ENCODE results near the gene DIP2B. TPM values are rescaled to one million over a fixed set of nuclear protein-coding genes. Genes with fewer than 3 reads are reported as not detected.
A peak's percentile ranks its signal among the peaks of the same experiment; 100 is the strongest.

The DIP2B gene
- total and polyA plus RNA-seq, 2 of the 13 experiments (the other 11 are each of a cell fraction or from before 2014, with no cell fraction given): 32.1 to 35.8 TPM

DNA sequence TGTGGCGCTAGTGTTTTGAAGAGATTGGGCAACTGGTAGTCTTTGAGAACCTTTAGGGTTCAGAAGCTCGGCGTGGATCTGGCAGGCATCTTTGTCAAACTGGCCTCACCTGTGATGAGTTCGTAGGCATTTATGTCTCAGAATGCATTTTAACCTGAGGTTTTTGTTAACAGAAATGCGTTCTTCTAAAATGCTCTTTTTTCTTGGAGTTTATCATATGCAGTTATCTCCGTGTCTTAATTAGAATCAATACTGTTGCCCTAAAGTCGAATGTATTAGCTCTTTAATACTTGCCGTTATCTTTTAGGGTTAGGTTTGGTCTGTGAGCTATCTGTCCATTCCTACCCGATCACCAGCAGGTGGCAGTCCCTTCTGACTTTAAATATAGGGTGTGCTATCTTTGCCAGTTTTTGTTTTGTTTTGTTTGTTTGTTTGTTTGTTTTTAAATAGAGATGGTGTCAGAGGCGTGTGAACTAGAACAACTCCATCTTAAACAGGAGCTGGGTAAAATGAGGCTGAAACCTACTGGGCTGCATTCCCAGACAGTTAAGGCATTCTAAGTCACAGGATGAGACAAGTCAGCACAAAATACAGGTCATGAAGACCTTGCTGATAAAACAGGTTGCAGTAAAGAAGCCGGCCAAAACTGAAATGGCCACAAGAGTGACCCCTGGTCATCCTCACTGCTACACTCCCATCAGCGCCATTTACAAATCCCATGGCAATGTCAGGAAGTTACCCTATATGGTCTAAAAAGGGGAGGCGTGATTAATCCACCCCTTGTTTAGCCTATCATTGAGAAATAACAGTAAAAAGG lies 260.5 kb downstream of the DIP2B start (continued):
- TF ChIP-seq, protein P1, sequence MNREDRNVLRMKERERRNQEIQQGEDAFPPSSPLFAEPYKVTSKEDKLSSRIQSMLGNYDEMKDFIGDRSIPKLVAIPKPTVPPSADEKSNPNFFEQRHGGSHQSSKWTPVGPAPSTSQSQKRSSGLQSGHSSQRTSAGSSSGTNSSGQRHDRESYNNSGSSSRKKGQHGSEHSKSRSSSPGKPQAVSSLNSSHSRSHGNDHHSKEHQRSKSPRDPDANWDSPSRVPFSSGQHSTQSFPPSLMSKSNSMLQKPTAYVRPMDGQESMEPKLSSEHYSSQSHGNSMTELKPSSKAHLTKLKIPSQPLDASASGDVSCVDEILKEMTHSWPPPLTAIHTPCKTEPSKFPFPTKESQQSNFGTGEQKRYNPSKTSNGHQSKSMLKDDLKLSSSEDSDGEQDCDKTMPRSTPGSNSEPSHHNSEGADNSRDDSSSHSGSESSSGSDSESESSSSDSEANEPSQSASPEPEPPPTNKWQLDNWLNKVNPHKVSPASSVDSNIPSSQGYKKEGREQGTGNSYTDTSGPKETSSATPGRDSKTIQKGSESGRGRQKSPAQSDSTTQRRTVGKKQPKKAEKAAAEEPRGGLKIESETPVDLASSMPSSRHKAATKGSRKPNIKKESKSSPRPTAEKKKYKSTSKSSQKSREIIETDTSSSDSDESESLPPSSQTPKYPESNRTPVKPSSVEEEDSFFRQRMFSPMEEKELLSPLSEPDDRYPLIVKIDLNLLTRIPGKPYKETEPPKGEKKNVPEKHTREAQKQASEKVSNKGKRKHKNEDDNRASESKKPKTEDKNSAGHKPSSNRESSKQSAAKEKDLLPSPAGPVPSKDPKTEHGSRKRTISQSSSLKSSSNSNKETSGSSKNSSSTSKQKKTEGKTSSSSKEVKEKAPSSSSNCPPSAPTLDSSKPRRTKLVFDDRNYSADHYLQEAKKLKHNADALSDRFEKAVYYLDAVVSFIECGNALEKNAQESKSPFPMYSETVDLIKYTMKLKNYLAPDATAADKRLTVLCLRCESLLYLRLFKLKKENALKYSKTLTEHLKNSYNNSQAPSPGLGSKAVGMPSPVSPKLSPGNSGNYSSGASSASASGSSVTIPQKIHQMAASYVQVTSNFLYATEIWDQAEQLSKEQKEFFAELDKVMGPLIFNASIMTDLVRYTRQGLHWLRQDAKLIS (CRISPR knock-in tag; IDR thresholded peaks at IDR 0.05): no peak
- TF ChIP-seq TSC22D2 (CRISPR knock-in tag; IDR thresholded peaks at IDR 0.05; ENCODE audit: borderline replicate concordance) (no peak), NFIC (IDR thresholded peaks at IDR 0.05; ENCODE audit: low read length) (0 out of 2 replicates have a peak, but pooled peaks have one; percentile 34), NFKBIZ (CRISPR knock-in tag; IDR thresholded peaks at IDR 0.05) (no peak), ZNF251 (CRISPR knock-in tag; IDR thresholded peaks at IDR 0.05) (no peak), AKAP8 (CRISPR knock-in tag; IDR thresholded peaks at IDR 0.05) (no peak), NAIF1 (CRISPR knock-in tag; IDR thresholded peaks at IDR 0.05; ENCODE audit: borderline replicate concordance) (no peak), ZNF34 (CRISPR knock-in tag; IDR thresholded peaks at IDR 0.05; ENCODE audit: borderline replicate concordance) (no peak), ZFY (CRISPR knock-in tag; IDR thresholded peaks at IDR 0.05) (no peak), HOXD1 (CRISPR knock-in tag; IDR thresholded peaks at IDR 0.05) (no peak), ZNF136 (CRISPR knock-in tag; IDR thresholded peaks at IDR 0.05; ENCODE audit: low read depth) (no peak), ZNF30 (CRISPR knock-in tag; IDR thresholded peaks at IDR 0.05) (no peak), CEBPG (CRISPR knock-in tag; IDR thresholded peaks at IDR 0.05) (peak; percentile 70; the same call in 1 of the 2 replicates), MAFK (conservative IDR thresholded peaks at IDR 0.05 in 1 of 2, IDR thresholded peaks at IDR 0.05 in 1 of 2; ENCODE audit: low read length in 2 of 2) (no peak), SIX1 (CRISPR knock-in tag; IDR thresholded peaks at IDR 0.05; ENCODE audit: borderline replicate concordance) (no peak), ZNF260 (CRISPR knock-in tag; IDR thresholded peaks at IDR 0.05; ENCODE audit: borderline replicate concordance, low read depth) (no peak), EZH2 (conservative IDR thresholded peaks at IDR 0.05; ENCODE audit: low read depth, low read length) (no peak), ZNF775 (CRISPR knock-in tag; IDR thresholded peaks at IDR 0.05; ENCODE audit: borderline replicate concordance) (0 out of 2 replicates have a peak, but pooled peaks have one; percentile 39), PCBP2 (optimal IDR thresholded peaks at IDR 0.05; ENCODE audit: low read depth, low read length, poor library complexity, severe bottlenecking) (no peak)
- TF ChIP-seq, protein P2, sequence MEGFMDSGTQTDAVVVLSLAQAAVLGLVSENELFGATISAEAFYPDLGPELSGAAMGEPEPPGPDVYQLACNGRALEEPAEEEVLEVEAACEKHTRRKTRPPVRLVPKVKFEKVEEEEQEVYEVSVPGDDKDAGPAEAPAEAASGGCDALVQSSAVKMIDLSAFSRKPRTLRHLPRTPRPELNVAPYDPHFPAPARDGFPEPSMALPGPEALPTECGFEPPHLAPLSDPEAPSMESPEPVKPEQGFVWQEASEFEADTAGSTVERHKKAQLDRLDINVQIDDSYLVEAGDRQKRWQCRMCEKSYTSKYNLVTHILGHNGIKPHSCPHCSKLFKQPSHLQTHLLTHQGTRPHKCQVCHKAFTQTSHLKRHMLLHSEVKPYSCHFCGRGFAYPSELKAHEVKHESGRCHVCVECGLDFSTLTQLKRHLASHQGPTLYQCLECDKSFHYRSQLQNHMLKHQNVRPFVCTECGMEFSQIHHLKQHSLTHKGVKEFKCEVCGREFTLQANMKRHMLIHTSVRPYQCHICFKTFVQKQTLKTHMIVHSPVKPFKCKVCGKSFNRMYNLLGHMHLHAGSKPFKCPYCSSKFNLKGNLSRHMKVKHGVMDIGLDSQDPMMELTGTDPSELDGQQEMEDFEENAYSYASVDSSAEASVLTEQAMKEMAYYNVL (CRISPR knock-in tag; IDR thresholded peaks at IDR 0.05; ENCODE audit: borderline replicate concordance): no peak
- TF ChIP-seq, protein P3, sequence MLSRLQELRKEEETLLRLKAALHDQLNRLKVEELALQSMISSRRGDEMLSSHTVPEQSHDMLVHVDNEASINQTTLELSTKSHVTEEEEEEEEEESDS (CRISPR knock-in tag; IDR thresholded peaks at IDR 0.05; ENCODE audit: borderline replicate concordance): no peak
- TF ChIP-seq, protein P4, sequence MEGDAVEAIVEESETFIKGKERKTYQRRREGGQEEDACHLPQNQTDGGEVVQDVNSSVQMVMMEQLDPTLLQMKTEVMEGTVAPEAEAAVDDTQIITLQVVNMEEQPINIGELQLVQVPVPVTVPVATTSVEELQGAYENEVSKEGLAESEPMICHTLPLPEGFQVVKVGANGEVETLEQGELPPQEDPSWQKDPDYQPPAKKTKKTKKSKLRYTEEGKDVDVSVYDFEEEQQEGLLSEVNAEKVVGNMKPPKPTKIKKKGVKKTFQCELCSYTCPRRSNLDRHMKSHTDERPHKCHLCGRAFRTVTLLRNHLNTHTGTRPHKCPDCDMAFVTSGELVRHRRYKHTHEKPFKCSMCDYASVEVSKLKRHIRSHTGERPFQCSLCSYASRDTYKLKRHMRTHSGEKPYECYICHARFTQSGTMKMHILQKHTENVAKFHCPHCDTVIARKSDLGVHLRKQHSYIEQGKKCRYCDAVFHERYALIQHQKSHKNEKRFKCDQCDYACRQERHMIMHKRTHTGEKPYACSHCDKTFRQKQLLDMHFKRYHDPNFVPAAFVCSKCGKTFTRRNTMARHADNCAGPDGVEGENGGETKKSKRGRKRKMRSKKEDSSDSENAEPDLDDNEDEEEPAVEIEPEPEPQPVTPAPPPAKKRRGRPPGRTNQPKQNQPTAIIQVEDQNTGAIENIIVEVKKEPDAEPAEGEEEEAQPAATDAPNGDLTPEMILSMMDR (CRISPR knock-in tag; IDR thresholded peaks at IDR 0.05): peak; percentile 71
